GM18499 (cell line): ENCODE measurements around the gene PHB1.

Experiments used
- ATAC-seq: cut with Tn5 transposase; IDR thresholded peaks from one replicate; pipeline ENCODE4 v1.9.1; 2021; ENCODE audit warnings: moderate number of reproducible peaks; ENCODE audit not compliant: insufficient read depth, unreplicated experiment

PHB1 gene

DNA sequence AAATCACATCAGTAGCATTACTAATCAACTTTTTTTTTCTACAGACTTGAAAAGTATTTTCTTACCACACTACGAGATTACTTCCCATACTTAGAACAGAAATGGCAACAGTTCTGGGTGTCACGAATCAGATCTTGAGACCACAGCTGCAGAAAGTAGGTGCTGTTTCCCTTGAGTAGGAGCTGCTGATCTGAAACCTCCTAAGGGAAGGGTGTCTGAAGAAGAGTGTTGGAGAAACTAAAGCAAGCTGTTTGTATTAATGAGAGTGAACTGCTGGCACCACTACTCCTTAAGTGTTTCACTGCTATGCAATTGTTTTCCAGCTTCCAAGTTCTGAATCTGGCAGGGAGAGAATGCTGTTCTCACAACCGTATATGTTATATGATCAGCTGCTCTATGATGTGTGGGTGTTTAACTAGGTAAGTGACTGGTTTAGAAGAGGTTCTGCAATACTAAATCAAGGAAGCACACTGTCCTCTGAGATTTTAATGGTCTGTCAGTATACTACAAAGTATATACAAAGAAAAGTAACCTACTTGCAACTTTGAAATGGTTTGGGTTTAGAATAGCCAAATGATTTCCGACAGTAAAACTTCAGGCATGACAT, 55.9 kb downstream of the PHB1 start:
- ATAC-seq, result no peak

- ATAC-seq, result no peak
Observed at GRCh38 chr17:49357516-49357915, 57.2 kb downstream of the PHB1 start.

GRCh38 chr17:49356320-49356719, 58.4 kb downstream of the PHB1 start:
- no peak for ATAC-seq
